HG02938 (cell line): ENCODE results near the gene TXLNA.
"Not testable (repeated sequence)": the region's sequence is repeated elsewhere in the genome, so short reads cannot be mapped to it uniquely, and the experiment has no call there.

Source experiments
- ATAC-seq: cut with Tn5 transposase; IDR thresholded peaks from one replicate; pipeline ENCODE4 v1.9.1; 2021; ENCODE audit warnings: mild to moderate bottlenecking, moderate library complexity; ENCODE audit not compliant: unreplicated experiment

TXLNA gene

DNA sequence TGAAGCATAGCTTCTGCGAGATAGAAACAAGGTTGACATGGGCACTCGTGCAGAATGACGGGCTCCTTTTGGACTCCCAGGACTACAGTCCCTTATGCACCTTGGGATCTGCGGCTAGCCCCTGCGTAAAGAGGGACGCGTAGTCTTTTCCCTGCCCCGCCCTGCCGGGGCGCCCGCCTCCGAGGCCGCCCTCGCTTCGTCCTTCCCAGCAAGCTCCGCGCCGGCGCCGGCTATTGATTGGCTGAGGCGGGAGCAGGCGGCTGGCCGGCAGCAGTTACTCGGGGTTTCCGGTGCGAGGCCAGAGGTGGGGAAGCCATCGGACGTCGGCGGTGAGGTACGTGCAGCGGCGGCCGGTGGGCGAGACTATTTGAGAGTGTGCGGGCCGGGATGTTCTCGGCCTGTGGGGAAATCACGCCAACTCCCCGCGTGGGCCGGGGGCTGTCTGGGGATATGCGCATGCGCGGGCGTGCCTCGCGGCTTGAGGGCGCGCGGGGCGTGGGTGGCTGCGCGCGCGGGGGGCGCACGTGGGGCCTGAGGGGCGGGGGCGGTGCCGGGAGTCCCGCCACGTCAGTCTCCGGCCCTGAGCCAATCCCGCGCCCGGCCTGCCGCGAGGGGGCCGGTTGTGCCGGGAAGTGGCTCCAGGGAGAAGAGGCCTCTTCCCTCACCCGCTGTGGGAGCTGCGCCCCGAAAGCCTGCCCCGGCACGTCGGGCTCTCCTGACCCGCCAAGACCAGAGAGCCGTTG lies at the start of gene TXLNA:
Gene TXLNA, plus strand, starts transcription at position 233 of the 743 bp plus-strand sequence. CDS start 671 bp downstream, outside the sequence.
- peak; percentile 80 for ATAC-seq

DNA sequence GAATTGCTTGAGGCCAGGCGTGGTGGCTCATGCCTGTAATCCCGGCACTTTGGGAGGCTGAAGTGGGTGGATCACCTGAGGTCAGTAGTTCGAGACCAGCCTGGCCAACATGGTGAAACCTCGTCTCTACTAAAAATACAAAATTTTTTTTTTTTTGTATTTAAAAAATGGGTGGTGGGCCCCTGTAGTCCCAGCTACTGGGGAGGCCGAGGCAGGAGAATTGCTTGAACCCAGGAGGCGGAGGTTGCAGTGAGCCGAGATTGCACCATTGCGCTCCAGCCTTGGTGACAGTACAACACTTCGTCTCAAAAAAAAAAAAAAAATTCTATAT lies 45.6 kb upstream of the TXLNA start:
- not testable (repeated sequence) for ATAC-seq

- no peak for ATAC-seq
Observed at GRCh38 chr1:32137111-32137510, 42.4 kb upstream of the TXLNA start.

DNA sequence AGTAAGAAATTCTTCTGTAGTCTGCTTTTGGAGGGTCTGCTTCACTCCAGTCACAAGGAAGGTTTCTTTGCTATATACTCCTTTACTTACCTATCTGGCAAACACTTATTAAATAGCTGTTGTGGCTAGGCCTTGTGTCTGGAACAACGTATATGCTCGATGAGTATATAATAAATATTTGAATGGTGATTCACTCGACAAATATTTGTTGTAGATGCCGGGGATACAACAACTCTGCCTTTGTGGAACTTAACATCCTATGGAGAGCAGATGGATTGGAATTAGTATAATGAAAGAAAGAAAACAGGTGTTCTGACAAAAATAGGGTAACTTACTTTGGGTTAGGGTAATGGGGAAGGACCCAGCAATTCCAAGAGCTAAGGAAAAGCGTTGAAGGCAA lies 40.5 kb upstream of the TXLNA start:
- no peak for ATAC-seq

DNA sequence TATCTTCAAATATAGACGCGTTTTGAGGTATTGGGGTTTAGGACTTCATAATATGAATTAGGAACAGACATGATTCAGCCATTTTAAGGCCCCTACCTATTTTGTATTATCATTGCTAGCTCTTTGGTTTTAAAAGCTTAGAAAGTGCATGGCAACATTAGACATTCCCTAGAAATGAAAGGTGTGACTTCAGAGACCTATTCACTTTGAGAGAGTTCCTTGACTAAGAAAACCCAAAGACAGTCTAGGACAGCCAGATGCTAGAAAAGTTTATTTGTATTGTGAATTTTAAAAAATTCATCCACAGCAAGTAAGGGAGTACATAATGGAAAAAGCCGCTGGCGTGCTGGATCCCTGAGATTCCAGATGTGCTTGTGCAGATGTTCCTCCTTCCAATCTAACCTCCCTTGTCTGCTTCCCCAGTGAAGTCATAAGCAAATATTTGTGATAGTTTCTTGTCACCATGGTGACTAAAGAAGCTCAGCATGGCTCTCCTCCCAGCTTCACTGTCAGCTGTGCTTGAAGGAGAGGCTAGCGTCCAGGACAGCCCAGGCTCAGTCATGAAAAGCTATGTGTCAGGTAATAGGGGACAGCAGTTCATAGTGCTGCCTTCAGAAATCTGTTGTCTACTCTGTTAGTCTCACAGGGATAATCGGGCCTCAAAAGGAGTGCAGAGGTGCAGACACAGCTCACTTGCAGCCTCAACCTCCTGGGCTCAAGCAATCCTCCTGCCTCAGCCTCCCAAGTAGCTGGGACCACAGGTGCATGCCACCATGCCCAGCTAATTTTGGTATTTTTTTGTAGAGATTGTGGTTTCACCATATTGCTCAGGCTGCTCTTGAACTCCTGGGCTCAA lies 36.8 kb upstream of the TXLNA start:
- no peak for ATAC-seq

DNA sequence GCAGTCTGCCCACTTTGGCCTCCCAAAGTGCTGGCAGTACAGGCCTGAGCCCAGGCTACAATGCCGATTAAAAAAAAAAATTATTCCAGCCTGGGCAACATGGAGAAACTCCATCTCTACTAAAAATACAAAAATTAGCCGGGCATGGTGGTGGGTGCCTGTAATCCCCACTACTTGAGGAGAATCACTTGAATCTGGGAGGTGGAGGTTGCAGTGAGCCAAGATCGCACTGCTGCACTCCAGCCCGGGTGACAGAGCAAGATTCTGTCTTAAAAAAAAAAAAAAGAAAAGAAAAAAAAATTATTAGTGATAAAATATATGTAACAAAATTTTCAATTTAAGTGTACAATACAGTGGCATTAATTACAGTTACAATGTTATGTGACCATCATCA lies 36.2 kb upstream of the TXLNA start:
- ATAC-seq, result not testable (repeated sequence)

DNA sequence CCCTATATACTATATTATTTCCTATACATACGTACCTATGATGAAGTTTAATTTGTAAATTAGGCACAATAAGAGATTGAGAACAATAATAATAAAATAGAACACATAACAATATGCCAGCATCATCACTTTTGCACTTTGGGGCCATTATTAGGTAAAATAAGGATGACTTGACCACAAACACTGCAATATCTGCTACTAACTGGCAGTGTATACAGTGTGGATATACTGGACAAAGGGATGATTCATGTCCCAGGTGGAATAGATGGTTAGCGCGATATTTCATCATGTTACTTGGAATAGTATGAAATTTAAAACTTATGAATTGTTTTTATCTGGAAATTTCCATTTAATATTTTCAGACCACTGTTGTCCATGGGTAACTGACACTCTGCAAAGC lies 35.4 kb upstream of the TXLNA start:
- no peak for ATAC-seq

- not testable (repeated sequence) for ATAC-seq
Observed at GRCh38 chr1:32147799-32148198, 31.7 kb upstream of the TXLNA start.

GRCh38 chr1:32150847-32151246 lies 28.6 kb upstream of the TXLNA start:
- no peak for ATAC-seq

DNA sequence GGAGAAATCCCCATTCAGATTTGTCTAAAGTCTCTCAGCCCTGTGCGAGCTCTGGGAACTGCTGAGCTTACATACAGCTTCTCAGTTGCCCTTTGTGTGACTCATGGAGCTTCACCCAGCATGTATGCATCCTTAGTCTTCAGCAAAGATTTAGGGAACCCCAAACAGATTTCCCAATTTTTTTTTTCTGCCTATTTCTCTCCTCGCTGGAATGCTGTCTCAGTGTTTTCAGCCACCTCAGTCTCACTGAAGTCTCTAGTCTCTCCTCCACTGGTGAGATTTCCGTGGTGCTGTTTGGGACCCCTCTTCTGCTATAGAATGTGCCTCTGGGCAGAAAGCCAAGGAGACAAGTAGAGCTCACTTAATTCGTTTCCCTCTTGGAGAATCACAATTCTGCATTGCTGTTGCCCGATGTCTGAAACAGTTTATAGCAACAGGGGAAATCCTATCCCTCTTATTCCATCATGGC lies 28.1 kb upstream of the TXLNA start:
- no peak for ATAC-seq

DNA sequence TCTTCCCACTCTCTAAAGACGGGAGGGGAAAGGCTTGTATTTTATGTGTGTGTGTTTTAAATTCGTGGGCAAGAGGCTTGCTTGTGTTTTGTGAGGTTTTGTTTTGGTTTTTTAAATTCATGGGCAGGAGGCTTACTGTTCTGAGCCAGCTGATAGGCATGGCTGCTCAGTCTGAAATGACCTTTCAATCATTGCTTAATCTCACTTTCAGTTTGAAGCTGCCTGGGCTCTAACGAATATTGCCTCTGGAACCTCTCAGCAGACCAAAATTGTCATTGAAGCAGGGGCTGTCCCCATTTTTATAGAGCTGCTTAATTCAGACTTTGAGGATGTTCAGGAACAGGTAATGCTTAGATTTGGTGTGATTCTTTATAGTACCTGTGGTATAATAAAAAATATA lies 20.3 kb upstream of the TXLNA start:
- ATAC-seq, result no peak

GRCh38 chr1:32163405-32163804 lies 16.1 kb upstream of the TXLNA start:
- ATAC-seq, result no peak

GRCh38 chr1:32165633-32166032 lies 13.8 kb upstream of the TXLNA start:
- ATAC-seq, result not testable (repeated sequence)

DNA sequence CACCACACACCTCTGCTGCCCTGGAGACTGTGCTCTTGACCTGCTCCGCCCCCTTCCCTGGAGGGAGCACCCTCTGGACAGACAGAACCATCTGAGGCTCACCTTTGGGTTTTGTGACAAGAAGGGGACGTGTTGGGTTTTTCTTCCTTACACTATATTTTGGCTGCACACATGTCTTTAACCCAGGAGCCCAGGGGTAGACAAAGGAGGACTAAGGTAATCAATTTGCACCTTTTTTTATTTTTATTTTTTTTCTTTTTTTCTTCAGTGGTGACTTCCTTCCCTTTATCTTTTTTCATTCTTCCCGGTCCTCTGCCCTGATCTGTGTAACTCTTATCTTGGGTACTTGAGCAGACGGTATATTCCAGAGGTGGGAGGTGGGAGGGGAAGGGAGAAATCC lies 8.5 kb upstream of the TXLNA start:
- no peak for ATAC-seq

DNA sequence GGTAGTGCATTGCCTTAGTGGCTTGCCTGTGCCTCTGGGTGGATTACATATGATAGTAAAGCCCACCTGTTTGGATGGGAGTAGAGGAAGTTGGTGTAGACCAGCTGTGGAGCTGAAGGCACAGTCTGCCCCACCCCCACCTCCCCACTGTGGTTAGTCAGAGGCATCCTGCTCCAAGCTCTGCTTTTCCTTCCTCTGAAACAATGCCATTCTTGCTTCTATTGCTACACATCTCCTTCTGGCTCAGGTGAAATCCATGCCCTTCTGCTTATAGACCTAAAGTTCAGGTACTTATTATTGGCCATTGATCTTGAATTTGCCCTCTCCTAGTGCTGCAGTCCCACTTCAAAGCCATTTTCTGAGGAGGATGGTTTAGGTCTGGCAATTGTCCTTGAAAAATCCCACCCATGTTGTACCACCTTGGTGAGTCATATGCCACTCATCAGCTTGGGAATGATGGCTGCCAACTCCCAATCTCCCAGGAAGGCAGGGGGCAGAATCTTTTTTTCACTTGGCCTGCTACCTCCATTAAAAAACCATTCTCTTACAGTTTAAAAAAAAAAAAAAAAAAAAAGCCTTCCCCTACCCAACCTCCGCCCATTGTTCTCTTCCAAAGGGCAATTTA lies 6.7 kb upstream of the TXLNA start:
- ATAC-seq, result no peak

GRCh38 chr1:32178380-32179192 lies 889 bp upstream of the TXLNA start:
- no peak for ATAC-seq

DNA sequence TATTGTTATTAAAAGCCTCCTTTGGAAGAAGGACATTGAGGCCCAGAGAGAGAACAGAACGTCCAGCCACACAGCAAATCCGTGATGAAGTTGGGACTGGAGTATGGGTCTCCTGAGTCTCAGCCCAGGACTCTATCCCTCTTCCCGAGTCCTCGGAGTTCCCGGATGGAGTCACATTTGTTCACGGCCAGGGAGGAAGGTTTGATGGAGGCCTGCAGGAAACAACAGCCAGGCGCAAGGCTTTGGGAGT lies 357 bp upstream of the TXLNA start:
- no peak for ATAC-seq

- ATAC-seq, result no peak
Observed at GRCh38 chr1:32180186-32181060, 948 bp downstream of the TXLNA start.

DNA sequence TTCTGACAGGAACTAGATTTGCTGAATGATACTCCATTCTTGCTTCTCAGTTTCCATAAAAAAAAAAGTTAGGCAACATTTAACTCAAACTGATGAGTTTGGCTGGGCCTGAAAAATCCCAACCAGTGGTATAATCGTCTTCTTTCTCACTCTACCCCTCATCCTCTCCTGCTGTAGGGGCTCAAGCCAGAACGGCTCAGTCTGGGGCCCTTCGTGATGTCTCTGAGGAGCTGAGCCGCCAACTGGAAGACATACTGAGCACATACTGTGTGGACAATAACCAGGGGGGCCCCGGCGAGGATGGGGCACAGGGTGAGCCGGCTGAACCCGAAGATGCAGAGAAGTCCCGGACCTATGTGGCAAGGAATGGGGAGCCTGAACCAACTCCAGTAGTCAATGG lies 1.6 kb downstream of the TXLNA start:
- ATAC-seq, result no peak

GRCh38 chr1:32181563-32181962 lies 2.1 kb downstream of the TXLNA start:
- no peak for ATAC-seq
